AG08396 (cell line): ENCODE measurements around the gene SMAD9.
A peak's percentile ranks its signal among the peaks of the same experiment; 100 is the strongest.
"Not testable (repeated sequence)": the region's sequence is repeated elsewhere in the genome, so short reads cannot be mapped to it uniquely, and the experiment has no call there.

Experiments
- DNase-seq: peaks from one replicate; pipeline ENCODE4 v3.0.0; 2012; ENCODE audit warnings: low spot score, mixed read lengths

SMAD9 gene

DNA sequence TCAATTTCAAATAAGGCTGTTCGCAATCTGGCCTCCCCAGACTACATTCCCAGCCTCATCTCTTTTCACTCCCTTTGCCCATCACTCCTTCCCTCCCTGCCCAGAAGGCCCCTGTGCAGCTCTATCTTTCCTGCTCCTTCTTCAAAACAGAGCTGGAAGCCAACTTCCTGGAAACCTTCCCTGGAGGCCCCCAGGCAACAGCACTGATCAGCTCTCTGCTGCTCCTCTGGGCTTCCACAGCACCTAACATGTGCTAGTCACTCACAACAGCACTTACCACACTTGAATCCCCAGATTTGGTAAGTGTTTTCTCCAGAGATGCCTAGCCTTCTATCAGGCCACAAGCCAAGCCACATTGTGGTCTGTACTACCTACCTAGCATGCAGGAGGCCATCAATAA lies 9.5 kb downstream of the SMAD9 start:
- DNase-seq = no peak

DNA sequence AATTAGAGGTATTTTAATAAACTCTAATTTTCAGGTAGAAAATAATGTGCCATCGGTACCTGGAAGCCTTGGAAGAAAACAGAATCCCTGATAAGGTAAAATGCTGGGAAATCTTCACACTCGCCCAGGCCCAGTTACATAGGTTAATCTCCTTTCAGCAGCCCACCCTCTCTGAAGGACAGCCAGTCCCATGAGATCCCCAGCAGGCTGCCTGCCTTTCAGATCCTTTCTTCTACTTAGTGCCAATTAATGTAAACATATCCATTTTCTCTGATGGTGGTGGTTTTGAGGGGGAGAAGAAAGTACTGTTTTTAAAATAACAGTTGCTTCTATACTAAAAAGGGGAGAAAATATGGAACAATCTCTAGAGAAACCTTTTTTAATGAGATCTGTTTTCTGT lies 12.2 kb downstream of the SMAD9 start:
- DNase-seq = no peak

DNA sequence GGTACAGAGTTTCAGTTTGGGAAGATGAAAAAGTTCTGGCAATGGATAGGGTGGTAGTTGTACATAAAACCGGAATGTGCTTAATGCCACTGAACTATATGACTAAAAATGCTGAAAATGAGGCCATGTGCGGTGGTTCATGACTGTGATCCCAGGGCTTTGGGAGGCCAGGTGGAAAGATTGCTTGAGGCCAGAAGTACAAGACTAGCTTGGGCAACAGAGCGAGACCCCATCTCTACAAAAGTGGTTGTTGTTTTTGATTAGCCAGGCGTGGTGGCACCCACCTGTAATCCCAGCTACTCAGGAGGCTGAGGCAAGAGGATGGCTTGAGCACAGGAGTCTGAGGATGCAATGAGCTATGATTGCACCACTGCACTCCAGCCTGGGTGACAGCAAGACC lies 12.8 kb downstream of the SMAD9 start:
- no peak for DNase-seq

DNA sequence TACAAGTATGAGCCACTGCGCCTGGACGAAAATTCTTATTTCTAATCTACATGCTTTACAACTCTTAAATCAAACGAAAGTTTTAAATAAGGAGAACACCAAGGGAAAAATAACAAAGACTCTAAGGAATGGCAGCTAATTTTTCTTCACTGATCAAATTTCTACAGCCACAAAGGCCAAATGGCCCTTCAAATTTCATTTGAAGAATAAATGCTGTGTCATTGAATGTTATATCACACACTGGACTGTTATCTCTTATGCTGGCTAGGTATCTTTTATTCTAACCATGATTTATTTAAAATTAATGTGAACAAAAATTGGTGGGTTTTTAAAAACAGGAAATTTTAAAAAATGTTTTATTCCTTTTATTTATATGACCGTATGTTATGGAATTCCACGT lies 14.1 kb downstream of the SMAD9 start:
- DNase-seq = no peak

DNA sequence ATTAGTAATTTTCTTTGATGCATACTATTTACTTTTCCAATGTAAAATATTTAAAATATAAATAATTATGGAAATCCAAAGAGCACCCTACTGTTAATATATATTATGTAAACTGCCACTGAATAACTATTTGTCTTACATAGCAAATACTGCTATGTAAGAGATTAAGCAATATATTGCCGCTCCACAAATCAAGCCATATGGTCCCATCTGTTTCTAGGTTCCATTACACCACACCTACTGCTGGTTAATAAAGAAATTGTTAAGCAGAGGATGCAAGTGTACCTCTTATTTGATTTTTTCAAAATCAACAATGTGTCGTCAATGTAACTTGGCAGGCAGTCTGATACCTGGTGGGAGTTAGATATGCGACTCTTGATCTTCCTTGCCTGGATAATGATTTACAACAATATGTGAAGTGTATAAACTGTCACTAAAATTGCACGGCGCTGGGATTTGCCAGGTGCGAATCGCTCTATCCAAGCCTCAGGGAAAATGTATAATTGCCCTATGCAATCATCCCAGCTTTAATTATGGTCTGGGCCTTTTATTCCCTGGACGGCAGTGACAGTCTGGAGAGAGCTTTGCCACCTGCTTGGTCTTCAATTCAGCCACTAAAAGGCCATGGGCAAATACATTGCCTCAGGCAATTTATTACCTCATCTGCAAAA lies 16.0 kb downstream of the SMAD9 start:
- no peak for DNase-seq

DNA sequence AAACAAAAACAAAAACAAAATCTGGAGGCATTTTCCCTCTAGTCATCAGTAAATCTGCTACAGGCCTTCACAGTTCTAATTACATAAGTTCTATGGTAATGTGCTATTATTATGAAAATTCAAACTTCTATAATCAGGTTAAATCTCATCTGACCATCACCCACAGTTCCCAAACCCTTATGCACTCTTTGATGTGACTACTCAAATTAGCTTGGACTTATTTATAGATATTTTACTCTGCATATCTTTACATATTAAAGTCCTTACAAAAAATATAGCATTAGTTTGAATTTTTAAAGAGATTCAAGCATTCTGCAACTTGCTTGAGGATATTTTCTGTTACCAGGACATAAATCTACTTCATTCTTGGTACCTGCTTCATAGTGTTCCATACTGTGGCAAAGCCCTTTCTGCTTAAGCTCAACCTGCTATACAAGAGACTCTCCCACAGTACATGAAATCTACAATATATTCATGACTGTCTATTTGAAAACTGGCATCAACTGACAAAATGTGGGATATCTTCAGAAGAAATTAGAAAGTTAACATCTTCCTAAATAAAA lies 22.9 kb downstream of the SMAD9 start:
- DNase-seq = no peak

DNA sequence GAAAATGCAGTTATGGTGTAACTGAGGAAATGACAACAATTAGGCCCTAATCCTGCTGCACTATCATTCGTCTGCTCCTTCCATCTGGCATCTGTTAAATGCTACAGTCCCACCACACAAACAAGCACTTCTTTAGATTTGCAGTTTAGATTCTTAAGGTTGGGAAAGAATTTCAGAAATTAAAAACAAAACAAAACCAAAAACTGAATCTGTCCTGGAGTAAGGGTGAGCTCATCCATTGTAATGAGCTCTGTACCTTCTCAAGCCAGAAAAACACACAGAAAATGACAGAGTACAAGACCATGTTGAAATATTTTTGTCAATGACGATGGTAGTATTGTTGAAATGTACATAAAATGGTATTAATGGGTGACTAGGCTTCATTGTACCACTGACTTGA lies 28.3 kb downstream of the SMAD9 start:
- no peak for DNase-seq

DNA sequence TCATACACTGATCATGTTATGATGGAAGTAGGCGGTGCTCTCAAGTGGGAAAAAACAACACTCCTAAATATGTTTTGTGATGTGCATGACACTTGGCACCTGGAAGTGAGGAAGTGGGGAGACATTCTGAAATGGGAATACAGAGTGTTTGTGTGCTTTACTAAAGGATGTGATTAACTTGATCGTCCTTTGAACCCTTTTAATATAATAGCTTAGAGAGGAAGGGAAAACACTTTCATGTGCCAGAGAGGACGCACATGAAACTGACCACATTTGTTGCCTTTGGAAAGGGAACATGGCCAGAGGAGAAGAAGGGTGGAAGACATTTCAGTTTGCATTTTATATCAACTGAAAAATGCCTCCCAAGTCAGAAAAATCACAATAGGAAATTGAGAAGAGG lies 31.4 kb downstream of the SMAD9 start:
- no peak for DNase-seq

DNA sequence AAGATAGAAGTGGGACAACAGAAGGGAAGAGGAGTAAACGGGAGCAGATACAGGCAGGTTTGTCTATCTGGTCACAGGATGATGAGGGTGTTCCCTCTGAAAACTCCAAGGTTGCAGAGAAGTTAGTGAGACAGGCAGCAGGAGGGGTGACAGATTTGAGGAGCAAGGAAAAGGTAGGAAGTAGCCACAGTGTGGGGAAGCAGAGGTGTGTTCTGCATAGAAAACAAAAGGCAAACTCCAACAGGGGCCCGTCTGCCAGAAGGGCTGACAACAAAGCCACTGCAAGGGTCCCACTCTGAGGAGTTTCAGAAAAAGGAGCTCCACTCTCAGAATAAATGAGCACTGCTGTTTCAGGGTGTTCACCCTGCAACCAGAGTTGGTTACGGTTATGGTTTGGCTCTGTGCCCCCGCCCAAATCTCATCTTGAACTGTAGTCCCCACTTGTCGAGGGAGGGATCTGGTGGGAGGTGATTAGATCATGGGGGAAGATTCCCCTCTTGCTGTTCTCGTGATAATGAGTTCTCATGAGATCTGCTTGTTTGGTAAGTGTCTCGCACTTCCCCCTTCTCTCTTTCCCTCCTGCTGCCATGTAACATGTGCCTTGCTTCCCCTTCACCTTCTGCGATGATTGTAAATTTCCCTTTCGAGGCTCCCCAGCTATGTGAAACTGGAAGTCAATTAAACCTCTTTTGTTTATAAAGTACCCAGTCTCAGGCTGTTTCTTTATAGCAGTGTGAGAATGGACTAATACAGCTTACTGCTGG lies 32.1 kb downstream of the SMAD9 start:
- DNase-seq = no peak

DNA sequence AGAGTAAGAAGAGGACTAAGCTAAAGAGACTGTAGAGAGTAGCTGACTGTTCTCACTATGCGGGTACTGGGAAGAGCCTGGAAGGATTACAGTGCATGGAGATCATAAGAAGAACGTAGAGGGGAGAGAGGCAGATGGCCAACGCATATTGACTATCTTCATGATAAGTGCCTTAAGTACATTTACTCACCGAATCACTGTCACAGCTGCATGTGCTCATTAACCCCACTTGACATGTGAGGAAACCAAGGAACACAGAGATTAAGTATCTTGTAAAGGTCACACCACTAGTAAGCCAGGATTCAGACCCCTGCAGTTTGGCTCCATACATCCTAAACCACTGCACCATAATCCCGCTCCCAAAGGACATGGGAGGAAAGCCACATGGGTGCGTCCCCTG lies 34.1 kb downstream of the SMAD9 start:
- no peak for DNase-seq

DNA sequence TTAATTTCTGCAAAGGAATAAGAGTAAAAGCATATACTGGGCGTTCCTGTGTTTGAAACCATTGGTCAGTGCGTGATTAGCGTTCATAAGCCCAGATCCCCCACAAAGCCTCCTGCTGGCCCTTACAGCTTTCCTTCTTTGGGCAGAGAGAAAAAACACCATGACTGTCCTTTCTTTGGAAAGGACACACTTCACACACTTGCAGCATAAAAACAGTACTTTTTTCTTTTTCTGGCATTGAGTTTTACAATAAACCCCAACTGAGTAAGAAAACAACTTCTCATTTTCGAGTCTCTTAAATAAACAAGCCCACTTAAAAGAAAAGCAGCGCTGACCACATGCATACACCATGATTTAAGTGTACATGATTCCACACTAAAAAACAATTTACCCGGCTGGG lies 35.8 kb downstream of the SMAD9 start:
- DNase-seq = no peak

DNA sequence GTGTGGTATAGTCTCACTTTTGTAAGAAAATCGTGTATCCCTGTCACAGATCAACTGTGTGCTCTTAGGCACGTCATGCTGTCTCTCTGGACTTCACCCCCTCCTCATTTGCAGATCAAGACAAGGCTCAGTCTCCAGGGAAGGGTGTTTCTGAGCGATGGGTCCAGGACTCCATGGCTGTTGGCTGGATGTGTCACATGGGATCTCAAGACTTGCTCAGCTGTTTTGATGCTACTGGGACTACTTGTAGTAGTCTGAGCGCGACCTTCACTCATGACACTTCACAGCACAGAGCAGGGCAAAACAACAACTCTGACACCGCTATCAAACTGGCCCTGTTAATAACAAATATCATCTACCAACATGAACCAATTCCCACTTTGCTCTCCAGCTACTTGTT lies 36.2 kb downstream of the SMAD9 start:
- DNase-seq = no peak

DNA sequence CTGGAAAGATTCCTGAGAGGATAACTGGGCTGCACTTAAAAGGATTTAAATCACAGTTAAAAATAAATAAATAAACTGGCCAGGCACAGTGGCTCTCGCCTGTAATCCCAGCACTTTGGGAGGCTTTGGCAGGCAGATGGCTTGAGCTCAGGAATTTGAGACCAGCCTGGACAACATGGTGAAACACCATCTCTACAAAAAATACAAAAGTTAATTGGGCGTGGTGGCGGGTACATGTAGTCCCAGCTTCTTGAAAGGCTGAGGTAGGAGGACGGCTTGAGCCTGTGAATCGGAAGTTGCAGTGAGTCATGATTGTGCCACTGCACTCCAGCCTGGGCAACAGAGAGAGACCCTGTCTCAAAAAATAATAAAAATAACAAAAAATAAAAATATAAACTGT lies 36.6 kb downstream of the SMAD9 start:
- not testable (repeated sequence) for DNase-seq

DNA sequence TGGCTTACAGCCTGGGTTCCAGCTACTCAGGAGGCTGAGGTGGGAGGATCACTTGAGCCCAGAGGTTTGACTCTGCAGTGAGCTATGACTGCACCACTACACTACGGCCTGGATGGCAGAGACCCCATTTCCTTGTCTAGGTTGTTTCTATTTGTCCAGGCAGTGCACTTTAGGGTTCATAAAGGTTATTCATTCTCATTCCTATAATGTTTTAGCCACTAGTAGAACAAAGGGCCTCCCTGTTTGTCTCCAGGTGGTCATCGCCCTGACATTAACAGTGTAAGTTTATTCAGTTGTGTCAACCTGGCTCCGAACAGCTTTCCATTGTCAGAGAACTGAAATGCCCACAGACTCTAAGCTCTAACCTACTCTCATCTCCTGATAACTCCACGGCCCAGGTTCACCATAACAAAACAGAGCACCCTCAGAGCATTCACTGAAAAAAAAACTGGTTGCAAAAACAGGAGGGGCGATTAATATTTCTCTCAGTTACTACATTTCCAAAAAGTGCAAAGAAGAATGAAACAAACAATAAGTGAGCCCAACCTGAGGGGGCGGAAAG lies 37.1 kb downstream of the SMAD9 start:
- DNase-seq = no peak

DNA sequence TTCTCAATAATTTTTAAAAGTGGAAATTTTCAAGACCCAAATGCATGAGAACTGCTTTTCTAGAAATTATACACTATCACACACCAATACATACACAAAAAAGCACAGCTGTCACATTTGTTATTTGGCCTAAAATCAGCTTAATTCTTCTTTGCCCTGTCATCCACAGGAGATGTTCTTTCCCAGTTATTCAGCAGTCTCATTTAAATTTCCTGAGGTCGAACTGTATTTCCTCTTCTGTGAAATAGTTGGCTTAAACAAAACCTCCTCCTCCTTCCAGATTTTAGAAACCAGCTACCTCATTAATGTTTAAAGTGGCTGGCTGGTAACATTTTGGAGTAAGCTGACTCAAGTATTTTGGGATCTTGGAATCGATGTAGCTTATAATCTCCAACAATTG lies 39.1 kb downstream of the SMAD9 start:
- peak; percentile 22 for DNase-seq

DNA sequence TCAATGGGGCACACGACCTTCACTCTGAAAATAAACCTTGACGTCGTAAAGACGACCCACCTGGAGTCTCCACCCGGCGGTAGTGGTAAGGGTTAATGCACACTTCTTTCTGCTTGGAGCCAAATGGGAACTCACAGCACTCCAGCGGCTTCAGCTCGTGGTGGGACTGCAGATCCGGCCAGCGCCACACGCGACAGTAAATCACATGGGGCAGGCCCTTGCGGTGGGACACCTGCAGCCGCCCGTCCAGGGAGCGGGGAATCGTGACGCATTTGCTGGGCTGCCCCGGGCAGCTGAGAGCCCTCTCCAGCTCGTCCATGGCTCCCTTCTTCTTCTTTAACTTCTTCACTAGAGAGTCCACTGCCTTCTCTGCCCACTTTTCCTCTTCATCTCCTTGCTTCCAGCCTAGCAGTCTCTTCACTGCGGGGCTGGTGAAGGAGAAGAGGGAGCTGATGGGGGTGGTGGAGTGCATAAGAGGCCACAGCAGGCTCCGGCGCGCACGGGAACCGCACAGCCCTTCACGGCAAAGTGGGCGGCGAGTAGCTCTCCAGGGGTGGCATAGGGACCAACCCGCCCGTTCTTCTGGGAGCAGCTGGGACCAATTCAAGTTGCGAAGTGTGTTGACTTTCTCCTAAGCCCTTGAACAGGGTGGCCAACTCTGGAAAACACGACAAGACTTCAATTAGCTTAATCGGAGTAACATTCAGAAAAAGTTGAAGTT lies 40.7 kb downstream of the SMAD9 start:
- DNase-seq = no peak

DNA sequence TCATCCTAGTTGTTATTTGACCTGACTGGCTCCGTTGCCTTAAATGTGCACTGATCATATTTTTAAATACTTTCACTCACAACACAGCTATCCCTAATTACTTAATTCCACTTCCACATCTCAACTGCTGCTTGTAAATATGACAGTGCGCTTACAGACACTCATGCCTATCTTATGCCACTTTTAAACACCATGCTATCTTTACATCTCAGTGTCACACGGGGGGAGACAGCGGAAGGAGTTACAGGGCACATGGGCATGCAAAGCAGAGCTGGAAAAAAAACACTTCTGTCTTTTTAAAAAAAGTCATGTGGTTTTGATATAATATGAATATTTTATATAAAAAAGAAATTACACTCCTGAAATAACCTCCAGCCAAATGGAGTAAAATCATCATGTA lies 44.1 kb downstream of the SMAD9 start:
- no peak for DNase-seq

DNA sequence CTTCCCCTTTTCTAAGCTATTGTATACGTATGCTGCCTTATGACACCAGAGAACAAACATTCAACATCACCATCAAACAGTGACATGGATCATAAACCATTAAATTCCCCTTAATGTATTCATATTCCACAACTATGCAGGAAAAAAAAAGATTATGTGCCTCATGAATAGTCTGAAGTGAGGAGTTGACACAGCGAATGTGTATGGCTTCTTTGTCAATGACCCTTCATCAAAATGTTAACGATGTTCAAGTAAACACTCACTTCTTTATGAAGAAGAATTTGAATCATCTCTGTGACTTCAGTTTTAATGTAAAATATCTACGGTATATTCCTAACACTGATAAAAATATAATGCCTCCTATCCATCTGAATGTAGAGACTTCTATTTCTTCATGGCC lies 44.6 kb downstream of the SMAD9 start:
- DNase-seq = no peak

DNA sequence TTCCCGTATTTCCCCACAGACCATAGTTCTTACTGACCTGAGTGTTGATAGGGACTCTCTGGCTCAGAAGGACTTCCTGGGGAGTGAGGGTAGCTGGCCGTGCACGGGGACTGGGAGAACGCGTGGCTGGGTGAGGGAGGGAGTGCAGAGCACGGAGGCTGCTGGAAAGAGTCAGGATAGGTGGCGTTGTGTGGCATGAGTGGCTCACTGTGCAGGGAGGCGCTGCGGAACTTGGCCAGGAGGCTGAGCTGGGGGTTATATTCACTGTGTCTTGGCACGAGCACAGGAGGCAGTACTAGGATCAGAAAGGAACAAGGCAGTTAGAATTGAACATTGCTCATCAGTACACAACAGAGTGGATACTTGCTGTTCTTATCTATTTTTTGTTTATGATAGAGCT lies 47.4 kb downstream of the SMAD9 start:
- DNase-seq = no peak

DNA sequence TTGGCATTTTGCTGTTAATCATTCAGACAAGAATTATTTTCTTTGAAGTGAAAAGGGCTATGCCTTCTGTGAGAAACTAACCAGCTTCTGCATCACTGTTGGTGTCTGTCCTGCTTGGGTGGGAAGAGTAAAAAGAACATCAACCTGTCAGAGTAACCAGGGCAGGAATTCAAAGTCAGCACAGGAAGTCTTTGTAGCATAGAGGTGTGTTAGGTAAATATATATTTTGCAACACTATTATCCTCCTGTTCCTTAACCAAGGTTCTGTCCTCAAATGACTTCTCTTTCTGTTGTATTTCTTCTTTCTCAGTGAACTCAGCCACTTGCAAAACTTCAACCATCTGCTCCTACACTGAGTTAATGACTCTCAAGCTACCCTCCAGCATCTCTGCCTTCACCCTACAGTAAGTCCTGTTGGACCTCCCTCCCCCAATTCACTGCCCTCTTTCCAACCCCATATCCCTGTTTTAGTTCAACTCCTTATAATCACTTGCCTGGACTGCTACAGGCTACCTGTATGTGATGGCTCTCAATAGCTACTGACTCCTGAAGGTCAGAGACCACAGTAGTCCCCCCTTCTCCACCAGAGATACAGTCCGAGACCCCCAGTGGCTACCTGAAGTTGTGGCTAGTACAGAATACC lies 49.9 kb downstream of the SMAD9 start:
- no peak for DNase-seq

DNA sequence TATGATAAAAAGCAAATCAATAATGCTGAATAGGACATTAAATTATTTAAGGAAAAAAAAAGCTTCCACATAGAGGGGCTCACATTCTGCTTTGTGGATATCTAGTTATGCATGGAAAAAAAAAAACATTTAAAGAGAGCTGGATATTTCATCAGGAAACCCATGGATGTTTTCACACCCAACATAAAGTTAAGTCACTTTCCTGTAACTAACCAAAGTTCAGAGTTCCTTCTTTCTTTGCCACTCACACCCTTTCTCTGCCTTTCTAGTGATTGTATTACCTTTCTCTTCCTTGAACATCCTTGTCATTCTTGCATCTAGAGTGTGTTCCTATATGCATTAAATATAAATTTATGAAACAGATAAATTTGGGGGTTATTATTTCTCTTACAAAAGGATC lies 53.8 kb downstream of the SMAD9 start:
- no peak for DNase-seq

DNA sequence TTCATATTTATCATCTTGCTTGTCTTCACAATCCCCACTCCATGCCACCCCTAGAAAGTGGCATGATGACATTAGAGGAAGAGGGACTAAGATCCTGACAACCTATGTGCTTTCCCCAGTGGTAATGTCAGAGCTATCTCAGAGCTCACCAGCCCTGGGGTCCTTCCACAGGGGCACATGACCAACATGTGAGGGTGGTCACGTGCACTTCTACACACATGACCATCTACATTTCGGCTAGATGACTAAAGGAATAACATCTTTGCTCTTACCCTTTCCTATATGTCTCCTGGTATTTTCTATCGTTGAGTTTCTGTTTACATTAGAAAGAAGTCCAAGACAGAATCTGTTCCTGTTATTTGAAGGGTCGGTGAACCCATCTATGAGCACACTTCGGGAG lies 54.8 kb downstream of the SMAD9 start:
- DNase-seq = no peak
